Fibroblast of villous mesenchyme (primary cell): Measurements from ENCODE around the gene C1QBP. TPM values are rescaled to one million over a fixed set of nuclear protein-coding genes. Genes with fewer than 3 reads are reported as not detected.

Experiments used
- DNase-seq: peaks from one replicate; pipeline ENCODE4 v3.0.0-alpha.2; 2010; ENCODE audit warnings: low read depth
- H3K4me3 ChIP-seq: 2 replicates; pipeline ENCODE4 v1.5.1; 2011; ENCODE audit warnings: low read depth, mild to moderate bottlenecking, low read length
- total RNA-seq: library from RNA; depleted of rRNA; stranded (reverse); fragments of >200 nt; gene quantifications from 2 replicates; pipeline ENCODE4 v1.2.3, GENCODE V29; 2012
- TF ChIP-seq, protein P1 (sequence below): IDR thresholded peaks from 2 replicates; pipeline ENCODE4 v1.5.1; 2012; ENCODE audit warnings: low read depth, mild to moderate bottlenecking, low read length; ENCODE audit not compliant: insufficient read depth

C1QBP gene, protein sequence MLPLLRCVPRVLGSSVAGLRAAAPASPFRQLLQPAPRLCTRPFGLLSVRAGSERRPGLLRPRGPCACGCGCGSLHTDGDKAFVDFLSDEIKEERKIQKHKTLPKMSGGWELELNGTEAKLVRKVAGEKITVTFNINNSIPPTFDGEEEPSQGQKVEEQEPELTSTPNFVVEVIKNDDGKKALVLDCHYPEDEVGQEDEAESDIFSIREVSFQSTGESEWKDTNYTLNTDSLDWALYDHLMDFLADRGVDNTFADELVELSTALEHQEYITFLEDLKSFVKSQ
- total RNA-seq, result 179 and 233 TPM in 2 replicates

DNA sequence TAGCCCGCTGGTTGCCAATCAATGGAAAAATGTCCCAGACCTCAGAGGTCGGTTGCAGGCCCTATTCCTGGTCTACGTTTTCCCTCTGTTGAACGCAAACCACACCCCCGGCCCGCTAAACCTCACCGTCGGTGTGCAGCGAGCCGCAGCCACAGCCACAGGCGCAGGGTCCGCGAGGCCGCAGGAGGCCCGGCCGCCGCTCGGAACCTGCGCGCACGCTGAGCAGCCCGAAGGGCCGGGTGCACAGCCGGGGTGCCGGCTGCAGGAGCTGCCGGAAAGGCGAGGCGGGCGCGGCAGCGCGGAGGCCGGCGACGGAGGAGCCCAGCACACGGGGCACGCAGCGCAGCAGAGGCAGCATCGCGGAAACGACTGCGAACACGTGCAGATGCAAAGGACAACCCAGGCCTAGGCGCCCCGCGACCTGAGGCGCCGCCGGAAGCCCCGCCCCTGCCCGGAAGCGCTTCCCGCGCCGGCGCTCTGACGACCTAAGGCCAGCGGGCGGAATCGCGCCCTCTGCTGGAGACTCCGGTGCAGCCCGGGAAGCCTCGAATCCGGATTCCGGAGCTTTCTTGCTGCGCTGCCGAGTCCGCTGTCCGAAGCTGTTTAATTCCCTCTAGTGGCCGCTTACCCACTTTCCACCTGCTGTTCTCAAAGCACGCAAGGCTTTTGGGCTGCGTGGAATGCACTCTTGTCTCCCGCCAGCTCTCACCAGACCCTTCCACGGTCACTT is at the start of gene C1QBP:
Gene C1QBP, minus strand, starts transcription at position 440 of the 730 bp plus-strand sequence. Its CDS starts 82 bp downstream, at position 358.
- TF ChIP-seq, protein P1, sequence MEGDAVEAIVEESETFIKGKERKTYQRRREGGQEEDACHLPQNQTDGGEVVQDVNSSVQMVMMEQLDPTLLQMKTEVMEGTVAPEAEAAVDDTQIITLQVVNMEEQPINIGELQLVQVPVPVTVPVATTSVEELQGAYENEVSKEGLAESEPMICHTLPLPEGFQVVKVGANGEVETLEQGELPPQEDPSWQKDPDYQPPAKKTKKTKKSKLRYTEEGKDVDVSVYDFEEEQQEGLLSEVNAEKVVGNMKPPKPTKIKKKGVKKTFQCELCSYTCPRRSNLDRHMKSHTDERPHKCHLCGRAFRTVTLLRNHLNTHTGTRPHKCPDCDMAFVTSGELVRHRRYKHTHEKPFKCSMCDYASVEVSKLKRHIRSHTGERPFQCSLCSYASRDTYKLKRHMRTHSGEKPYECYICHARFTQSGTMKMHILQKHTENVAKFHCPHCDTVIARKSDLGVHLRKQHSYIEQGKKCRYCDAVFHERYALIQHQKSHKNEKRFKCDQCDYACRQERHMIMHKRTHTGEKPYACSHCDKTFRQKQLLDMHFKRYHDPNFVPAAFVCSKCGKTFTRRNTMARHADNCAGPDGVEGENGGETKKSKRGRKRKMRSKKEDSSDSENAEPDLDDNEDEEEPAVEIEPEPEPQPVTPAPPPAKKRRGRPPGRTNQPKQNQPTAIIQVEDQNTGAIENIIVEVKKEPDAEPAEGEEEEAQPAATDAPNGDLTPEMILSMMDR, result peak; percentile 96

DNA sequence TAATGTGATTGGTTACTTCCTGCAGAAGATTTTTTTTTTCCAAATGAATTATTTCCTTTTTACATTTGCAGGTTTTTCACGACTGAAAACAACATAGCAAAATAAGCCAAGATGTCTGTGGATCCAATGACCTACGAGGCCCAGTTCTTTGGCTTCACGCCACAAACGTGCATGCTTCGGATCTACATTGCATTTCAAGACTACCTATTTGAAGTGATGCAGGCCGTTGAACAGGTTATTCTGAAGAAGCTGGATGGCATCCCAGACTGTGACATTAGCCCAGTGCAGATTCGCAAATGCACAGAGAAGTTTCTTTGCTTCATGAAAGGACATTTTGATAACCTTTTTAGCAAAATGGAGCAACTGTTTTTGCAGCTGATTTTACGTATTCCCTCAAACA is 49.8 kb upstream of the C1QBP start:
- H3K4me3 ChIP-seq, result no peak overlapping the region
- no peak for DNase-seq
- TF ChIP-seq, protein P1, result no peak

More for the DNA sequence above, at the start of gene C1QBP:
- H3K4me3 ChIP-seq, result peak within 1 kb of the TSS; percentile 77
- DNase-seq, result peak; percentile 94

DNA sequence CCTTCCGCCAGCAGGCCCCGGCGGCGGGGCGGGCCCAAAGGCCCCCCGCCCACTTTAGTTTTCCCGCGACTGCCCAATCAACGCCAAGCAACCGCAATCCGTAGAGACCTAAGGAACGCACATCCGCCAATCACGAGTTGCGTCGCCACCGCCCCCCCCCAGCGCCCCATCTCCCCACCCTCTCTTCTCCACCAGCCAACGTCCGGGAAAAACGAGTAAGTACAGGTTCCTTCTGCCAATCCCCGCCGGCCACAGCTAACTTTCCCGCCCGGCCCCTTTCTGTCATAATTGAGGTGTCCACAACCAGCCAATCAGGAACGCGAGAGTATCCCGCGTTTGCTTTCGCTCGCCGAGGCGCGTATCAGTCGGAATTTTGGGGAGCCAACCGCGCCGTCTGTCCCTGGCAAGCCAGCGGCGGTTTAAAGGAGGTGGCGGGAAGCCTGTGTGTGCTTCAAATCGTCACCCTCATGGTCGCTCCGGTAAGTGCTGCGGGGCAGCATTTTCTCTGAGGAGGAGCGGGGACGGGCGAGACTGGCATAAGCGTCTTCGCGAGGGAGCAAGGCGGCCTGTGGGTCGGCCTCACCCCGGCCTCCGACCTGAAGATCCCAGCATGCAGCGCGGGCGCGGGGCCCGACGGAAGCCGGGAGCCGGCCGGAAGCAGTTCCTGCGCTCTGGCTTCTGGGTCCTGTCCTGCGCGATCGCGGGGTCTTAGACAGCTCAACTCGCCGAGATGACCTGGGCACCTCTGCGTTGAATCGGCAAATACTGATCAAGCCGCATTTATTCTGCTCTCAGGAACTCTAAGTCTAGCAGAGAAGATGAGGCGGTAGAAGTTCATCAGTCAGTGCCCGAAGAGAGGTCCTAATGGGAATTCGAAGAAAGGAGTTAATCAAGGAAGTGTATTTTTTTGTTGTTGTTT is 47.5 kb upstream of the C1QBP start, which contains the start of gene MIS12:
Gene MIS12, plus strand, starts transcription at position 361 of the 919 bp plus-strand sequence. CDS start 2,297 bp downstream, outside the sequence.
- H3K4me3 ChIP-seq, result peak within 1 kb of the TSS; percentile 93
- TF ChIP-seq, protein P1, result no peak
- DNase-seq, result peak; percentile 100

DNA sequence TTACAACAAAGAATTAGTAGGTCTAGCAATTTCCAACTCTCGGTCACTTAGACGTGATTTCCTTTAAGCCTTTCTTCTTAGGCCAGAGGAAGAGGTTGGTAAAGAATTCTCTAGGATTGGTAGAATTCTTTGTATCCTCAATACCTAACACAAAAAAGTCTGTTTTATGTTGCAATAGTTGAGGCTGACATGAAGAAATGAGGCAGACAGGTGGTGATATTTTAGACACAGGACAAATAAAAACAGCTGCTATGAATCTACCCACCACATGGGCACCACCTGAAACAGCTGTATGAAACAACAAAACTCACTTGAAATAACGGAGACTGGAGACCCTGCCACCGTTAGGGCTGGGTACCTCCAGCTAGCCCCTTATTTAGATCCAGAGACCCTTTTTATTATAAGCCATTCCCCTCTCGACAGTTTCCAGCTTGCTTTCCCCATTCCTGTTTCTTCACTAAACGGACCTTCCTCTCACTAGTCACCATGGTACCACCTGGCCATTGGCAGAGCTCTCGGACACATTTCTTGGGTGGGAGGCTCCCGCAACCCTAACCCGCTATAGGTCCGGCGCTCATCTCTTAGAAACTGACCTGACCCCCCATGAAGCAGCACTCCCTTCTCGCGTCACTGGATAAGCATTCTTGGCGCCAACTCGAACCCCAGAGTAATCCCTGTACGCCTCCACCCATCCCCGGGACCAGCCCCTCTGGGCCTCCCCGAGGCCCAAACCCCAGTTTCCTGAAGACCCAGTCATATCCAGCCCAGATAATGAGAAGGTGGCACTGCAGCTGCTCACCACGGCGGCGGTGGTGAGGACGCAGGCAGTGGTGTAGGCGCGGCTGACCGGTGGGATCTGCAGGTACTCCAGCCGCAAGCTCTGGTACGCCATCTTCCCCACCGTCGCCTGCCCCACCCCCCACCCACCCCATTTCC is 46.6 kb upstream of the C1QBP start, which contains the start of gene DERL2:
Gene DERL2, minus strand, starts transcription at position 909 of the 936 bp plus-strand sequence. Its CDS starts 17 bp downstream, at position 892.
- DNase-seq, result no peak
- TF ChIP-seq, protein P1, result no peak
- peak within 1 kb of the TSS; percentile 93 for H3K4me3 ChIP-seq

DNA sequence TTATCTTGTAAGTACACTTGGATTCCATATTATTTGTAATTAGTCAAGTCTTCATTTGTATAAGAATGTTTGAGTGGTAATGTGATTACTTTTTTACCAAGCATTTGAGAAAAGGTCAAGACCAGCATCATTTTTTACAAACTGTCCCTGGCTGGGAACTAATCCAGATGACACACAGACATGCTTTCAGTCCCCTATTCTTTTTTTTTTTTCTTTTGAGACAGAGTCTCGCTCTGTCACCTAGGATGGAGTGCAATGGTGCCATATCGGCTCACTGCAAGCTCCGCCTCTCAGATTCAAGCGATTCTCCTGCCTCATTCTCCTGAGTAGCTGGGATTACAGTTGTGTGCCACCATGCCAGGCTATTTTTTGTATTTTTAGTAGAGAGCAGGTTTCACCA is 42.5 kb upstream of the C1QBP start:
- H3K4me3 ChIP-seq, result no peak overlapping the region
- no peak for DNase-seq
- TF ChIP-seq, protein P1, result no peak
